ENCODE results near the gene LHFPL6.
"Not testable (repeated sequence)": the region's sequence is repeated elsewhere in the genome, so short reads cannot be mapped to it uniquely, and the experiment has no call there.

LHFPL6 gene

DNA sequence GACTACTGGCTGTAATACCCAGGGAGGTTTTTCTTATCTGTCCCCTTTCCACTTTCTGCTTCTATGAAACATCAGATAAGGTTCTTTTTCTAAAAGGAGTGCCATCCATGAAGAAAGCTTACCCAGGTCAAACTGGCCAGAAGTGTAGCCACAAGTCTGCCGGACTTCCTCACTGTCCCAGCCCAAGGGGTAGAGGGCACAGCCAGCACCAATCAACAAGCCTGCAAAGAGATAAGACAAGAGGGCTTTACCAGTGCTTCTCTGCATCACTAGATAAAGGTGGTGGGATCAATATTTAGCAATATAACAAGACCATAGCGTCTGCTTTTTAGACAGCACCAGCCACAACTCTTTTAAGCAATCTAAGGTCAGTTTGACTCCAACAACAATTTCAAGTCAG, 224.7 kb downstream of the LHFPL6 start:
- no peak for DNase-seq

DNA sequence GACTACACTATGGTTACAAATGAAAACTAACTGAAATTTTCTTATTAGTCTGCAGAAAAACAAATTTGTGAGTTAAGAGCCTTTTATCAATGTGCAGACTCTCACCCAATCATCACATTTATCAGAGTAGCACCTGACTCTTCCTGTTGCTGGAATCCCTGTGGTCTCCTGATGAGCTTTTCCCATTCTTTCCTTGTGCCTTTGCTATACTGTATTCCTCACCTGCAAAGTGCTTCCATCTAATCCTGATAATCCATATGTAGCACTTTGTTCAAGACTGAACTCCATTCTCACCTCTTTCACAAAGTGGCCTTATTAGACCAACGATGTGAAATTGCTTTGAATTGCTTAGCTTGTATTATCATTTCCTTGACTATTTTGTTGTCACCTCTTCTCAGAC, 225.3 kb downstream of the LHFPL6 start:
- no peak for DNase-seq

GRCh38 chr13:39376076-39376475, 226.9 kb downstream of the LHFPL6 start:
- DNase-seq = no peak

- no peak for DNase-seq
These were observed 227.4 kb downstream of the LHFPL6 start for GRCh38 chr13:39375601-39376000.

DNA sequence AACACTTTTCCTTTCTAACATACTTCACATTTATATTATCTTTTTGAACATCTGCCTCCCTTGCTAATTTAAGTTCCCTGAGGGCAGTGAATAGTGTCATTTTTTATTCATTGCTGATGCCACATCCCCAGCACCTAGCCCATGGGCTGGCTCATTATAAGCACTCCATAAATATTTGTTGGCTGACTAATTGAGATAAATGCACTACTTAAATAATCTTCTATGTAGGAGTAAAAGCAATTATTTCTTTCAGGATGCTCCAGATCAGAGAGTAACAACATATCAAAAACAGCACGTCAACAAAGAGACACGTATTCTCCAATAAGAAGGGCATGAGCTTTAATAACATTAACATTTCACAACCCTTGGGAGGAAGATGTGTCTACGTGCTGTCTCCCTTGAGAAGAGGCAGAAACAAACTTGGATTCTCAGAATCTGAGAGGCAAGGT, 228.2 kb downstream of the LHFPL6 start:
- DNase-seq = no peak

- no peak for DNase-seq
These were observed 229.8 kb downstream of the LHFPL6 start for GRCh38 chr13:39373145-39373544.

- DNase-seq = no peak
These were observed 231.3 kb downstream of the LHFPL6 start for GRCh38 chr13:39371706-39372105.

GRCh38 chr13:39370554-39370953, 232.4 kb downstream of the LHFPL6 start:
- no peak for DNase-seq

- no peak for DNase-seq
These were observed 232.9 kb downstream of the LHFPL6 start for GRCh38 chr13:39370048-39370447.

DNA sequence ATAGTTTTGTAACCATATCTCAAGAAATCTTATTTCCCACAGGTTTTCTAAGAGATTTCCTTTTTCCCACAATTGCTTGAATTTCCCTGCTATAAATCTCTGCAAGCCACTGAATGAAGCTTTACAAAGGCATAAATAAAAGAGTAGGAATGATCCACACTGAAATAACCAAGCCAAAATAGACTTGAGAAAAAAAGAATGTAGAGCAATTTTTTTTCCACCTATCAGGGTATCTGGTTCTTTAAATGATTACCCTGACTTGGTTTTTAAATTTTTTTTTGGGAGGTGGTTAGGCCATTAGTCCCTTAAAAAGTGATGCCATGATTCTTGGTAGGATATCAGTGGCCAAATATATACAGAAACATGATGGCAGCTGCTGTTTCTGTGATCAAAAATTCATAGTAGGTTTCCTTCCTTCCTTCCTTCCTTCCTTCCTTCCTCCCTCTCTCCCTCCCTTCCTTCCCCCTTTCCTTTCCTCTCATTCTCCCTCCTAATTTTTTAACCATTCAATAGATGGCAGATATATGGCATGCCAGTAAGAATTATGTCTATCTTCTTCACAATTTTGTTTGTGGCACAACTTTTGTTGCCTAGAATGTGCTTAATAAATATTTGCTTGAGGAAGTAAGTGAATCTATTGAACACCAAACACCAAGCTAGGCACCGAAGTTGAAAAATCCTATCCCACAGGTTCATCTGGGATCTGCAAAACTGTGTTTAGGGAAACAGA, 233.7 kb downstream of the LHFPL6 start:
- no peak for DNase-seq

DNA sequence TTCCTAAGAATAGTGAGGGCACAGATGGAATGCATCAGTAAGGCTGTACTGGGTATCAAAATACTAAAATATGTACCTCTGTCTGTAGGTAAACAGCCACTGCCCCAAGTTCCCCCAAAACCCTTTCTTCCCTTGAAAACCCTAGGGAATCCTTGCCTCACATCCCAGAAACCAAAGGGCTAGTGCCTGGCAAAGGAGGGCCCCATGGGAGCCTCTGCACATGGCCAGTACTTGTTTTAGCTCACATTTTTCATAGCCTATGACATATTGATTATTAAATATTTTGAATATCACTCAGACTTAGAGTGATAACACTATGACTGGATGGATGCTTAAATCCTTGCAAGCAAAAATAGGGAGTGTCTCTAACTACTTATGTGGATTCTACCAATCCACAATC, 237.1 kb downstream of the LHFPL6 start:
- no peak for DNase-seq

DNA sequence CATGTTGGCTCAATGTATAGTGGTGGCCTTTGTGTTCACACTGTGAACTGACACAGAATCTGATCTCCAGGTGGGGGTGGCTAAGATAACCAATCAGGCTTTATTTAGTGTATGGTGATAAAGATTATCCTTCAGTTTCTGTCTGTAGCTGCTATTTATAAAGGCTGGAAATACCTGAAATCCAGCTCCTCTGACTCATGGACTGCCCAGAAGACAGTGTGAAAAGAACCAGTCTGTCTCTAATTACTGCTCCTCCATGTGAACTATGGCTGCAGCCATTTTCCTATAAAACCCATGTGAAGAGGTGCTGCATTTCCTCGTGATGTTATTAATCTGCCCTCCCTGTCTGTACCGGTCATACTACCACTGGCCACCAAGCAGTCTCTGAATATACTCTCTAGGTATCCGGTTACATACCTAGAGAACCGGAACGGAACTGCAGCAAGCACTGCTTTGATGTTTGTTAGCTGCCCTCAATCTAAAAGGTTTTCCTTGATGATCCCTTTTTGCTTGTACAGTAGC, 238.0 kb downstream of the LHFPL6 start:
- no peak for DNase-seq

GRCh38 chr13:39363382-39363772, 239.6 kb downstream of the LHFPL6 start:
- DNase-seq = no peak

DNA sequence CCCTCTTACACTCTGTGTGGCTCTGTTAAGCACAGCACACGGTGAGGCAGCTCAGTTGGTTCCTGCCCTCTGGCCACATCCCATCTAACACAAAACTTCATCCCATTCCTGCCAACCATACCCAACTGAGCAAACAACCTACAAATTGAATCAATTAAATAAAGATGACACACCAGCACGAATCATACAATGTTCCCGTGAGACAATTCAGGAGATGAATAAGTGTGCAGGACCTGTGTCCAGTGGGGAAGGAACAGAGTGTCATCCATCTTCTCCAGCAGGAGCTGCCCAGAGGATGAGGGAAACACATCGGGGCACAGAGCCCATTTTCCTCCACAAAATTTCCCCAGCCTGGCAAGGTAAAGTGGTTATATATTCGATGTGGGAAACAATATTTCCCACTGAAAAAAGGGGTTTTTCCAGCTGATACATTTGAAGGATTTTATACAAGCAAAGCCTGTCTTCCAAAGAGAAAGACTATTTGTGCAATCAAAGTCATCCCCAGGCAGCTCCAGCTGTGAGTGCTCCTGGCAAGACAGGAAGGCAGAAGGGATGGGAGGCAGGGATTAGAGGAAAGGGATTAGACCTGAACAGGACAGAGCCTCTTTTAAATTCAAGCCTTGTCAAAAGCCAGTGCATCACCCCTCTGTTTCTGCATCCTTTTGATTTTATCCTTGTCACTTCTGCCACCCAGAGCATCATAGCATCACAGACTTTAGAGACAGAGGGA, 240.2 kb downstream of the LHFPL6 start:
- no peak for DNase-seq

- DNase-seq = no peak
These were observed 249.0 kb downstream of the LHFPL6 start for GRCh38 chr13:39353988-39354387.

DNA sequence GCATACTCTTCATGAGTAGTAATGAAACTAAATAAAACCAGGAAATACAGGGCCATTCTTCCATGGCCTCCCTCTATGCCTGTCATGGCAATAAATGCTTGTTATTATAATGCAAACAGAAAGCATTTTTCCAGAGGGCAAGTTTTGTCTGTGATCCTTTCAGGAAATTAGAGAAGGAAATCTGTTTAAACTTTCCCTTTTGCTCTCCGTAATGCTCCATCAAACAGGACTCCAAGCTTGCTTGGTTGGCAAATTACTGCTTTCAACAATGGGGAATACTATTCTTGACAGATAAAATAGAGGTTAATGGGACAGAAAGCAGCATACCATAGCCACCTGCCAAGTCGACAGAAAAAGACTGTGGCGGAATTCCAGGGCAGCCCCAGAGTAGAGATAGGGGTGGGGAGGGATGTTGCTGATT, 252.5 kb downstream of the LHFPL6 start:
- DNase-seq = no peak

GRCh38 chr13:39349391-39349960, 253.5 kb downstream of the LHFPL6 start:
- DNase-seq = no peak

- no peak for DNase-seq
These were observed 254.8 kb downstream of the LHFPL6 start for GRCh38 chr13:39347926-39348901.

GRCh38 chr13:39345982-39346381, 257.0 kb downstream of the LHFPL6 start:
- no peak for DNase-seq

- DNase-seq = no peak
These were observed 261.7 kb downstream of the LHFPL6 start for GRCh38 chr13:39341251-39341650.

GRCh38 chr13:39338114-39338513, 264.9 kb downstream of the LHFPL6 start:
- DNase-seq = not testable (repeated sequence)

GRCh38 chr13:39336937-39337336, 266.1 kb downstream of the LHFPL6 start:
- DNase-seq = no peak

GRCh38 chr13:39336207-39336606, 266.8 kb downstream of the LHFPL6 start:
- DNase-seq = no peak

Measured in DMS79 (cell line).